T-cell (primary cell): ENCODE data around the gene TOP2B. TPM values are rescaled to one million over a fixed set of nuclear protein-coding genes. Genes with fewer than 3 reads are reported as not detected.

Experiments used
- ATAC-seq, 4 experiments: fragments of 200-7000 bp in 3 of 4; fragments of 150-1000 bp in 1 of 4; cut with Tn5 transposase; replicated peaks in 1 of 4; 1 replicate in 3 of 4; 2 replicates in 1 of 4; pipeline ENCODE4 v1.10.0; 2021; ENCODE audit warnings: moderate library complexity in 3 of 4, mild to moderate bottlenecking in 2 of 4, moderate number of reproducible peaks in 1 of 4
- CTCF ChIA-PET, 2 donors: fragments of 300-600 bp; sonication (Branson Sonifier 250); formaldehyde crosslinking; loops; one replicate each; lab custom pipeline; 2022; ENCODE audit warnings: antibody characterized with exemption in 2 of 2; lab: Charles Lee
- POLR2A ChIA-PET, 2 donors: fragments of 300-600 bp; sonication (Branson Sonifier 250); formaldehyde crosslinking; loops; one replicate each; lab custom pipeline; 2022; ENCODE audit warnings: antibody characterized with exemption in 2 of 2; lab: Charles Lee
- DNase-seq, 35 experiments: peaks; one replicate each; pipeline versions ENCODE4 v3.0.0 to v3.0.0-alpha.2; 2013 to 2023
- H3K27ac ChIP-seq: one replicate; pipeline ENCODE4 v1.5.1; 2013; ENCODE audit warnings: low read length
- H3K27me3 ChIP-seq, 2 experiments: replicated peaks in 1 of 2; 1 replicate in 1 of 2; 2 replicates in 1 of 2; pipeline versions ENCODE4 v1.6.1 to v1.7.0; 2013; ENCODE audit warnings: low read length in 1 of 2, mixed read lengths in 1 of 2; ENCODE audit not compliant: control insufficient read depth in 2 of 2, insufficient read depth in 2 of 2; ENCODE audit errors: extremely low read depth in 1 of 2
- H3K36me3 ChIP-seq, 2 donors: 1 replicate in 1 of 2; 2 replicates in 1 of 2; pipeline versions ENCODE4 v1.6.1 to v1.7.0; 2013; ENCODE audit warnings: low read length in 1 of 2; ENCODE audit not compliant: control insufficient read depth in 2 of 2, insufficient read depth in 1 of 2; ENCODE audit errors: extremely low read depth in 1 of 2
- H3K4me1 ChIP-seq, 2 experiments: 1 replicate in 1 of 2; 2 replicates in 1 of 2; pipeline versions ENCODE4 v1.6.1 to v1.7.0; 2013; ENCODE audit warnings: low read length in 2 of 2, mixed read lengths in 1 of 2; ENCODE audit not compliant: insufficient read depth in 2 of 2, control insufficient read depth in 1 of 2; ENCODE audit errors: extremely low read depth in 1 of 2
- H3K4me3 ChIP-seq, 2 donors: 1 replicate in 1 of 2; 2 replicates in 1 of 2; pipeline versions ENCODE4 v1.5.1 to v1.7.0; 2013; ENCODE audit warnings: mild to moderate bottlenecking in 2 of 2, low read length in 1 of 2, moderate library complexity in 1 of 2; ENCODE audit not compliant: control insufficient read depth in 1 of 2; ENCODE audit errors: extremely low read depth in 1 of 2
- H3K9me3 ChIP-seq: 2 replicates; pipeline ENCODE4 v1.7.0; 2013
- H3K27ac Mint-ChIP-seq, 2 donors: one replicate each; pipeline ENCODE4 v1.8.0; 2020 to 2021; ENCODE audit warnings: mild to moderate bottlenecking in 2 of 2, mixed read lengths in 2 of 2
- H3K27me3 Mint-ChIP-seq, 2 donors: one replicate each; pipeline ENCODE4 v1.8.0; 2021 to 2022; ENCODE audit warnings: mixed read lengths in 2 of 2
- H3K36me3 Mint-ChIP-seq: one replicate; pipeline ENCODE4 v1.8.0; 2021; ENCODE audit warnings: mixed read lengths
- H3K4me1 Mint-ChIP-seq, 3 donors: one replicate each; pipeline ENCODE4 v1.8.0; 2020 to 2022; ENCODE audit warnings: mixed read lengths in 3 of 3, mild to moderate bottlenecking in 1 of 3
- H3K4me3 Mint-ChIP-seq, 3 donors: one replicate each; pipeline ENCODE4 v1.8.0; 2020 to 2022; ENCODE audit warnings: mild to moderate bottlenecking in 3 of 3, mixed read lengths in 3 of 3, moderate library complexity in 3 of 3
- H3K9me3 Mint-ChIP-seq, 3 donors: one replicate each; pipeline ENCODE4 v1.8.0; 2020 to 2022; ENCODE audit warnings: mixed read lengths in 3 of 3
- WGBS: methylation state at CpG from one replicate; pipeline ENCODE4 v1.1.5; 2013; ENCODE audit warnings: missing lambda C conversion rate; ENCODE audit not compliant: insufficient coverage; 5-methylcytosine and 5-hydroxymethylcytosine counted together
- total RNA-seq, 35 experiments: library from RNA in 6 of 35; stranded (reverse) in 6 of 35; fragments of 120-200 nt in 1 of 35; gene quantifications; one replicate each; pipeline versions ENCODE4 v1.2.1 to v1.2.4 and lab custom pipeline; 2013 to 2026

TOP2B gene
- total RNA-seq, 5 donors from 2014 or later (not counting 1 experiment from before 2014, with no cell fraction given) = 121 to 138 (median 130) TPM

GRCh38 chr3:25689226-25689625 is 24.5 kb upstream of the TOP2B start:
- Histone ChIP-seq H3K9me3 (no peaks in the 10 kb centered on the region), H3K27ac (no peak overlapping the region), H3K4me3 (no peak overlapping the region), H3K4me1 (no peaks in the 10 kb centered on the region), H3K36me3 (no peaks in the 10 kb centered on the region), H3K27me3 (no peaks in the 10 kb centered on the region)
- H3K36me3 Mint-ChIP-seq = no peaks in the 10 kb centered on the region
- POLR2A ChIA-PET = no interaction called here
- CTCF ChIA-PET = interaction anchor here in 1 of 2 donors (0.6 kb wide), 1 partner anchor 209 kb away, joined by 3 read pairs; no protein-coding TSS in a partner anchor
- ATAC-seq = no peak
- no peaks in the 10 kb centered on the region for H3K9me3 Mint-ChIP-seq
- DNase-seq = no peak
- H3K27me3 Mint-ChIP-seq = peaks cover 4 to 16% of the 10 kb centered on the region in 2 donors
- H3K4me3 Mint-ChIP-seq = no peak overlapping the region
- 78% methylated on average over 1 of the region's 3 CpGs for WGBS
- H3K27ac Mint-ChIP-seq = no peak overlapping the region
- H3K4me1 Mint-ChIP-seq = no peaks in the 10 kb centered on the region

GRCh38 chr3:25687742-25688141 is 23.0 kb upstream of the TOP2B start:
- no peaks in the 10 kb centered on the region for H3K36me3 Mint-ChIP-seq
- H3K27ac ChIP-seq = no peak overlapping the region
- DNase-seq (no peak), ATAC-seq (no peak)
- 90% methylated on average over 1 of the region's 1 CpG for WGBS
- no peaks in the 10 kb centered on the region for H3K36me3 ChIP-seq
- CTCF ChIA-PET = interaction anchor here in 1 of 2 donors (0.7 kb wide), 1 partner anchor 34 kb away, joined by 3 read pairs; no protein-coding TSS in a partner anchor
- H3K4me1 Mint-ChIP-seq = no peaks in the 10 kb centered on the region
- no peaks in the 10 kb centered on the region for H3K9me3 Mint-ChIP-seq
- H3K27ac Mint-ChIP-seq = no peak overlapping the region
- POLR2A ChIA-PET = no interaction called here
- no peak overlapping the region for H3K4me3 ChIP-seq
- H3K27me3 Mint-ChIP-seq = peaks cover 4 to 12% of the 10 kb centered on the region in 2 donors
- H3K4me1 ChIP-seq = no peaks in the 10 kb centered on the region
- H3K9me3 ChIP-seq = no peaks in the 10 kb centered on the region
- H3K4me3 Mint-ChIP-seq = no peak overlapping the region
- H3K27me3 ChIP-seq = no peaks in the 10 kb centered on the region

DNA sequence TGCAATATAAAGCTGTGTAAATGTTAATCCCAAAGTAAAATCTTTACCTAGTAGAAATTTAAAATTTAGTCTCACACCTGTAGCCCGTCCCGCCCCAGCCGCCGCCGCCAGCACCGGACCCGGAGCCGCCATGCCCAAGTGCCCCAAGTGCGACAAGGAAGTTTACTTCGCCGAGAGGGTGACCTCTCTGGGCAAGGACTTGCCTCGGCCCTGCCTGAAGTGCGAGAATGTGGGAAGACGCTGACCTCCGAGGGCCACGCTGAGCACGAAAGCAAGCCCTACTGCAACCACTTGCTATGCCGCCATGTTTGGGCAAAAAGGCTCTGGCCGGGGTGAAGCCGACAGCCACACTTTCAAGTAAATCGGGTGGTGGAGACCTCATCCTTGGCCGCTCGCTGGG is 22.1 kb upstream of the TOP2B start:
- no peak overlapping the region for H3K27ac Mint-ChIP-seq
- CTCF ChIA-PET = no interaction called here
- WGBS = 100% methylated on average over 18 of the region's 23 CpGs
- H3K36me3 Mint-ChIP-seq = no peaks in the 10 kb centered on the region
- peaks cover 4 to 12% of the 10 kb centered on the region in 2 donors for H3K27me3 Mint-ChIP-seq
- ATAC-seq = no peak
- Histone ChIP-seq H3K27me3 (no peaks in the 10 kb centered on the region), H3K27ac (no peak overlapping the region), H3K9me3 (no peaks in the 10 kb centered on the region), H3K36me3 (no peaks in the 10 kb centered on the region), H3K4me1 (no peaks in the 10 kb centered on the region), H3K4me3 (no peak overlapping the region)
- H3K9me3 Mint-ChIP-seq = no peaks in the 10 kb centered on the region
- H3K4me3 Mint-ChIP-seq = no peak overlapping the region
- POLR2A ChIA-PET = no interaction called here
- no peak for DNase-seq
- H3K4me1 Mint-ChIP-seq = no peaks in the 10 kb centered on the region

DNA sequence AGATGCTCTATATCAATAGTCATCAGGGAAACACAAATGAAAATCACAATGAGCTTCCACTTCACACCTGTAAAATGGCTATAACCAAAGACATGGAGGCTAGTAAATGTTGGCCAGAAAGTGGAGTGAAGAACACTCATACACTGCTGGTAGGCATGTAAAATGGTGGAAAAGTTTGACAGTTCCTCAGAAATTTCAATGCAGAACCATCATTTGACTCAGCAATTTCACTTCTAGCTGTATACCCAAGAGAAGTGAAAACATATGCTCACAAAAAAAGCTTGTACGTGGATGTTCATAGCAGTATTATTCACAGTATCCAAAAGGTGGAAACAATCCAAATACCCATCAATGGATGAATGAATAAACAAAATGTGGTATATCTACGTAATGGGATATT is 19.2 kb upstream of the TOP2B start:
- CTCF ChIA-PET = no interaction called here
- no peaks in the 10 kb centered on the region for H3K9me3 ChIP-seq
- ATAC-seq (no peak), DNase-seq (no peak)
- H3K27me3 ChIP-seq = no peaks in the 10 kb centered on the region
- no CpG with 5 or more reads among the region's 2 CpGs for WGBS
- Mint-ChIP-seq H3K36me3 (no peaks in the 10 kb centered on the region), H3K27me3 (peaks cover 0 to under 1% of the 10 kb centered on the region in 2 donors), H3K4me3 (no peak overlapping the region), H3K27ac (no peak overlapping the region), H3K4me1 (no peaks in the 10 kb centered on the region), H3K9me3 (no peaks in the 10 kb centered on the region)
- no peaks in the 10 kb centered on the region for H3K36me3 ChIP-seq
- H3K27ac ChIP-seq = no peak overlapping the region
- H3K4me1 ChIP-seq = no peaks in the 10 kb centered on the region
- H3K4me3 ChIP-seq = no peak overlapping the region
- POLR2A ChIA-PET = no interaction called here

DNA sequence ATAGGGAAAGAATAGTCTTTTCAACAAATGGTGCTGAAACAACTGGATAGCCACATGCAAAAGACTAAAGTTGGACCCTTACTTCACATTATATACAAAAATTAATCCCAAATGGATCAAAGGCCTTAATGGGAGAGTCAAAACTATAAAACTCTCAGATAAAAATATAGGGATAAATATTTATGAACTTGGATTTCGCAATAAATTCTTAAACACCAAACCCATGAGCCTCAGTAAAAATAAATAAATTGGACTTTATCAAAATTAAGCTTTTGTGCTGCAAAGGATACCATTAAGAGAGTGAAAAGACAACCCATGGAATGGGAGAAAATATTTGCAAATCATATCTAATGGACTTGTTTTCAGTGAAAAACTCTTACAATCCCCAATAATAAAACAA is 18.7 kb upstream of the TOP2B start:
- H3K4me1 ChIP-seq = no peaks in the 10 kb centered on the region
- no peaks in the 10 kb centered on the region for H3K36me3 ChIP-seq
- Mint-ChIP-seq H3K36me3 (no peaks in the 10 kb centered on the region), H3K4me1 (no peaks in the 10 kb centered on the region), H3K9me3 (no peaks in the 10 kb centered on the region), H3K27ac (no peak overlapping the region), H3K4me3 (no peak overlapping the region), H3K27me3 (no peaks in the 10 kb centered on the region)
- ATAC-seq = no peak
- H3K9me3 ChIP-seq = no peaks in the 10 kb centered on the region
- no CpG with 5 or more reads among the region's 1 CpG for WGBS
- H3K4me3 ChIP-seq = no peak overlapping the region
- ChIA-PET POLR2A (no interaction called here), CTCF (no interaction called here)
- H3K27ac ChIP-seq = no peak overlapping the region
- no peak for DNase-seq
- no peaks in the 10 kb centered on the region for H3K27me3 ChIP-seq

GRCh38 chr3:25679642-25680302 is 15.1 kb upstream of the TOP2B start:
- ATAC-seq = no peak
- DNase-seq = no peak
- no peaks in the 10 kb centered on the region for H3K4me1 ChIP-seq
- Mint-ChIP-seq H3K9me3 (no peaks in the 10 kb centered on the region), H3K4me1 (no peaks in the 10 kb centered on the region), H3K4me3 (no peak overlapping the region), H3K27me3 (no peaks in the 10 kb centered on the region), H3K27ac (no peak overlapping the region), H3K36me3 (no peaks in the 10 kb centered on the region)
- no peaks in the 10 kb centered on the region for H3K36me3 ChIP-seq
- CTCF ChIA-PET = no interaction called here
- WGBS = no CpG with 5 or more reads among the region's 6 CpGs
- H3K27ac ChIP-seq = no peak overlapping the region
- H3K9me3 ChIP-seq = no peaks in the 10 kb centered on the region
- no peak overlapping the region for H3K4me3 ChIP-seq
- POLR2A ChIA-PET = no interaction called here
- no peaks in the 10 kb centered on the region for H3K27me3 ChIP-seq
